Measurements from ENCODE around the gene XRCC3. TPM values are rescaled to one million over a fixed set of nuclear protein-coding genes. Genes with fewer than 3 reads are reported as not detected.

The XRCC3 gene
- total RNA-seq (2021; fragmentation: NEBNext Ultra II Directional; extraction: Animal tissue kit (Norgen Biotek cat#: 25700)) (41.7 and 41.8 TPM in 2 replicates), polyA plus RNA-seq (2011; rRNA removed) (36.9 and 51.2 TPM in 2 replicates), polyA minus RNA-seq (2011; rRNA and poly(A)+ RNA removed) (23.0 and 28.4 TPM in 2 replicates)
- polyA plus RNA-seq (2011; cell fraction: cytosol; rRNA removed) = 44.6 TPM
- polyA plus RNA-seq (2011; cell fraction: nucleus; rRNA removed) = 72.6 TPM
- 29.9 to 39.9 TPM (median 33.4 TPM) in 4 replicates for polyA plus RNA-seq (2012, experiment 1 of 2)
- polyA plus RNA-seq (2012, experiment 2 of 2) = 49.6 TPM
- 34.4 TPM for polyA plus RNA-seq (2013, experiment 1 of 2)
- polyA plus RNA-seq (2013, experiment 2 of 2) = 29.7 TPM
- 27.0 TPM for polyA minus RNA-seq (2011; cell fraction: cytosol; rRNA and poly(A)+ RNA removed)
- 33.4 TPM for polyA minus RNA-seq (2011; cell fraction: nucleus; rRNA and poly(A)+ RNA removed)
- long read RNA-seq, experiment 1, partial matches to known transcripts = 9 of 28 reads
- long read RNA-seq, experiment 1, other reads (novel, unspliced or antisense) = 18 of 28 reads
- long read RNA-seq, experiment 2 = 0 reads

GRCh38 chr14:103715052-103716000, at the start of gene XRCC3, which contains the start of gene ZFYVE21:
Gene XRCC3, minus strand, starts transcription at chr14:103715451. Its CDS starts 4,364 bp downstream, at chr14:103711087.
Gene ZFYVE21, plus strand, starts transcription at chr14:103715810. Its CDS starts 32 bp downstream, at chr14:103715842.
- Histone ChIP-seq H2BK20ac (ENCODE audit: low read length) (no peak within 1 kb of the TSS), H4K20me1 (replicated peaks in 1 of 2; ENCODE audit: control insufficient read depth in 1 of 2, insufficient read depth in 2 of 2, low read length in 2 of 2) (peaks cover 13 to 38% of the 10 kb centered on the region in 2 experiments), H3K56ac (replicated peaks; ENCODE audit: insufficient read length, low read depth, low read length) (peak within 1 kb of the TSS; percentile 89), H3K27ac (ENCODE audit: low read depth, low read length) (peak within 1 kb of the TSS; percentile 81; the same call in 1 of the 2 replicates), H3K9ac (replicated peaks in 1 of 4; ENCODE audit: extremely low read depth in 1 of 4, low read depth in 3 of 4, low read length in 3 of 4) (peak within 1 kb of the TSS; percentile 78 to 99 (median 86)), H3K23ac (ENCODE audit: insufficient read length) (no peak within 1 kb of the TSS), H3K27me3 (replicated peaks in 1 of 4; ENCODE audit: control insufficient read depth in 3 of 4, extremely low read depth in 1 of 4, insufficient read depth in 3 of 4, low read length in 3 of 4) (no peaks in the 10 kb centered on the region), H3K4me2 (ENCODE audit: insufficient read depth in 1 of 2, low read depth in 2 of 2, low read length in 2 of 2) (peak within 1 kb of the TSS; percentile 72), H3K14ac (ENCODE audit: insufficient read length) (no peak within 1 kb of the TSS), H3K4me1 (replicated peaks in 1 of 4; ENCODE audit: control insufficient read depth in 3 of 4, insufficient read depth in 4 of 4, low read length in 3 of 4) (peaks cover 0 to 17% (median 8%) of the 10 kb centered on the region in 4 experiments; a peak in 6 of 7 replicates), H4K8ac (ENCODE audit: extremely low read depth, insufficient read depth, low read length) (peak within 1 kb of the TSS; percentile 96), H3K4me3 (ENCODE audit: extremely low read depth in 1 of 4, insufficient read depth in 2 of 4, low read depth in 3 of 4, low read length in 4 of 4) (peak within 1 kb of the TSS; percentile 63 to 86 (median 76)), H2AK5ac (ENCODE audit: low read depth, low read length) (no peak within 1 kb of the TSS), H3K23me2 (ENCODE audit: low read depth, low read length) (peaks cover 4% of the 10 kb centered on the region; the same call in 1 of the 2 replicates), H2BK12ac (ENCODE audit: low read depth, low read length) (no peak within 1 kb of the TSS), H2BK15ac (ENCODE audit: low read length) (no peak within 1 kb of the TSS), H3K79me2 (ENCODE audit: control insufficient read depth in 1 of 2, insufficient read depth in 2 of 2, low read length in 2 of 2) (peaks cover 0 to 54% of the 10 kb centered on the region in 2 experiments; a peak in 3 of 4 replicates), H3K79me1 (ENCODE audit: low read depth, low read length) (peaks cover 20% of the 10 kb centered on the region), H3K36me3 (ENCODE audit: control insufficient read depth in 2 of 4, insufficient read depth in 4 of 4, low read length in 3 of 4) (peaks cover 0 to 5% (median 2%) of the 10 kb centered on the region in 4 experiments; a peak in 3 of 8 replicates), H3K18ac (ENCODE audit: extremely low read depth, low read length) (no peak within 1 kb of the TSS; the same call in 1 of the 2 replicates), H2BK120ac (replicated peaks; ENCODE audit: low read depth, low read length) (no peak within 1 kb of the TSS), H4K5ac (ENCODE audit: insufficient read length, low read depth, low read length) (peak within 1 kb of the TSS; percentile 54), H2AFZ (ENCODE audit: low read length) (no peak within 1 kb of the TSS), H4K91ac (replicated peaks; ENCODE audit: insufficient read length, low read length) (no peak within 1 kb of the TSS), H3K4ac (replicated peaks; ENCODE audit: insufficient read length, low read depth, low read length) (no peak within 1 kb of the TSS), H2BK5ac (ENCODE audit: low read depth, low read length) (no peak within 1 kb of the TSS), H3K9me3 (ENCODE audit: insufficient read depth in 2 of 2, low read depth in 1 of 2, low read length in 1 of 2) (no peaks in the 10 kb centered on the region)
- ChIA-PET POLR2A (ENCODE audit: partially characterized antibody) (interaction anchor here (0.6 to 2.0 kb wide), 17 partner anchors 10 to 285 kb away, joined by 3 to 11 read pairs (median 3); partner anchors contain the start of genes BAG5 and KLC1), CTCF (ENCODE audit: partially characterized antibody) (no interaction called here)
- DNase-seq (ENCODE audit: low read depth in 1 of 2, low spot score in 2 of 2) (peak; percentile 99), FAIRE-seq (peak; percentile 83)
- WGBS, 2 experiments (ENCODE audit: extremely low coverage in 1 of 2, insufficient coverage in 1 of 2, insufficient read length in 1 of 2, insufficient replicate concordance in 2 of 2, low coverage in 1 of 2, low lambda C conversion rate in 2 of 2, missing lambda C conversion rate in 1 of 2) = 2% methylated on average over 45 of the region's 121 CpGs; no CpG with 5 or more reads in 1 of the 2 experiments
- TF ChIP-seq TBP (IDR thresholded peaks at IDR 0.05; ENCODE audit: low read depth, low read length) (0 out of 2 replicates have a peak, but pooled peaks have one; percentile 42), MAX (IDR thresholded peaks at IDR 0.05) (peak; percentile 64), TEAD4 (IDR thresholded peaks at IDR 0.05; ENCODE audit: low read depth, low read length) (no peak), SP2 (IDR thresholded peaks at IDR 0.05; ENCODE audit: low read length) (peak; percentile 93), KDM4A (IDR thresholded peaks at IDR 0.05; ENCODE audit: low read depth, low read length, severe bottlenecking) (peak; percentile 53), CBX8 (IDR thresholded peaks at IDR 0.05; ENCODE audit: borderline replicate concordance, low read depth, low read length) (no peak), JUND (IDR thresholded peaks at IDR 0.05; ENCODE audit: low read length) (no peak), E2F6 (IDR thresholded peaks at IDR 0.05) (peak; percentile 93)

All from H1 (cell line).